ENCODE data around the gene GFOD1.
"Not testable (repeated sequence)": the region's sequence is repeated elsewhere in the genome, so short reads cannot be mapped to it uniquely, and the experiment has no call there.

Gene GFOD1

DNA sequence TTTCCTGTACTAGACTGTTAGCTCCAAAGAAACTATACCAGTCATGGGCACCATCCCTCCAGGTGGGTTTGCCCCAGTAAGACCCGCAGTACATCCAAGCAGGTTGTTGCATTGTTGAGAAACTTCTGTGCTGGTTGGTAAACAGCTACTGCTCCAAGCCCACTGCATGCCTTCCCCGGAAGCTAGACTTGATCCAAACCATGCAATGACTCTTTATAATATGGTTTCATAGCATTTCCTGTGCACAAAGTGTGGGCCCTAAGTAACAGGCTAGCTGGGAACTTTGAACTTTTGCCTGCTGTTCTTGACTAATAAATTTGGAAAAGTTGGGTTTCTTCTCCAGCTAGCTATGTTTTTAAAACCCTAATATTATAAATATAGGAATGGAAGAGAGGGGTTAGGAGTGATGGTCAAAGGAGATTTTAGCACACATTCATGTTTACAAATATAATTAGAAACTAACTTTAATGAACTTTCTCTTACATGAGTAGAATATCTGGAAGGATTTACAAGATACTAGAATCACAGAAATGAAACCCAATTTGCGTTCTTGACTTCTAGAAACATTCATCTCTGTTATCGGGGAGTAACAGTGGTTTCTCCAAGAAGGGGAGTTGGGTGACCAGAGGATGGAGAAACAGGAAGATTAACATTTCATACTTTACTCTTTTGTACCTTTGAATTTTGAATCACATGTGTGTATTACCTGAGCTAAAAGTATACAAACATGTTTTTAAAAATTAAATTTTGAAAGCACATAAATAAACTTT, 51.7 kb downstream of the GFOD1 start:
- Histone ChIP-seq H3K4me3 (no peak overlapping the region), H3K27ac (no peak overlapping the region)
- DNase-seq (ENCODE audit: low spot score) = peak; percentile 7
- TF ChIP-seq, protein P1, sequence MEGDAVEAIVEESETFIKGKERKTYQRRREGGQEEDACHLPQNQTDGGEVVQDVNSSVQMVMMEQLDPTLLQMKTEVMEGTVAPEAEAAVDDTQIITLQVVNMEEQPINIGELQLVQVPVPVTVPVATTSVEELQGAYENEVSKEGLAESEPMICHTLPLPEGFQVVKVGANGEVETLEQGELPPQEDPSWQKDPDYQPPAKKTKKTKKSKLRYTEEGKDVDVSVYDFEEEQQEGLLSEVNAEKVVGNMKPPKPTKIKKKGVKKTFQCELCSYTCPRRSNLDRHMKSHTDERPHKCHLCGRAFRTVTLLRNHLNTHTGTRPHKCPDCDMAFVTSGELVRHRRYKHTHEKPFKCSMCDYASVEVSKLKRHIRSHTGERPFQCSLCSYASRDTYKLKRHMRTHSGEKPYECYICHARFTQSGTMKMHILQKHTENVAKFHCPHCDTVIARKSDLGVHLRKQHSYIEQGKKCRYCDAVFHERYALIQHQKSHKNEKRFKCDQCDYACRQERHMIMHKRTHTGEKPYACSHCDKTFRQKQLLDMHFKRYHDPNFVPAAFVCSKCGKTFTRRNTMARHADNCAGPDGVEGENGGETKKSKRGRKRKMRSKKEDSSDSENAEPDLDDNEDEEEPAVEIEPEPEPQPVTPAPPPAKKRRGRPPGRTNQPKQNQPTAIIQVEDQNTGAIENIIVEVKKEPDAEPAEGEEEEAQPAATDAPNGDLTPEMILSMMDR (IDR thresholded peaks at IDR 0.05) = no peak

DNA sequence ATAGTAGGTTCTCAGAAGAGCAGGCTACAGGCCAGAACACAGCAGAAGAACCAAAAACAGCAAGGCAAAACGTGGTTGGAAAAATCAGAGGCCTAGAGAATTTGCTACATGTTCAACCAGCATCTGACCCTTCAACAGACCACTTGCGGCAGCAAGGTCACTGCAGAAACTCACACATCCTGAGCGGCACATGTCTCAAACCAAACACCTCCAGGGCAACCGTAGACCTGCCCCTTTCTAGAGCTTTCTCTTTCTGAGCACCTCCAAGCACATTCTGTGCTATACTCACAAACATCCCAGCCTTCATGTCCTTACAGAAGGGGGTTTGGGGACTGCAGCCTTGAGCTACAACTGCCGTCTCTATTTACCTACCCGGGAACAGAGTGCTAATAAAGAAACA, 52.6 kb downstream of the GFOD1 start:
- TF ChIP-seq, protein P1 (IDR thresholded peaks at IDR 0.05) = no peak
- H3K27ac ChIP-seq = no peak overlapping the region

DNA sequence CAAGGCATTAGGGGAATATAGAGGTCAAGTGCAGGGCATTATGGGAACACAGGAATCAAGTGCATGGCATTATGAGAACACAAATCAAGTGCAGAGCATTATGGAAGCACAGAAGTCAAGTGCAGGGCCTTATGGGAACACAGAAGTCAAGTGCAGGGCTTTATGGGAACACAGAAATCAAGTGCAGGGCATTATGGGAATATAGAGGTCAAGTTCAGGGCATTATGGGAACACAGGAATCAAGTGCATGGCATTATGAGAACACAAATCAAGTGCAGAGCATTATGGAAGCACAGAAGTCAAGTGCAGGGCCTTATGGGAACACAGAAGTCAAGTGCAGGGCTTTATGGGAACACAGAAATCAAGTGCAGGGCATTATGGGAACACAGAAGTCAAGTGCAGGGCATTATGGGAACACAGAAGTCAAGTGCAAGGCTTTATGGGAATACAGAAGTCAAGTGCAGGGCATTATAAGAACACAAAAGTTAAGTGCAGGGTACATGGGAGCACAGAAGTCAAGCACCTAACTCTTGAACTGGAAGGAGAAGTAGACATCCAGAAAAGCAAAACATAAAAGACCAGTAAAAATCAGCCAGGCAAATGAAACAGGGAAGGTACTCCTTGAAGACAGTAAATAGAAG, 53.1 kb downstream of the GFOD1 start:
- DNase-seq (ENCODE audit: low spot score) = peak; percentile 3
- H3K4me3 ChIP-seq, H3K27ac ChIP-seq: not testable (repeated sequence)

More for the DNA sequence above, 52.6 kb downstream of the GFOD1 start:
- DNase-seq (ENCODE audit: low spot score) = peak; percentile 33
- no peak overlapping the region for H3K4me3 ChIP-seq

DNA sequence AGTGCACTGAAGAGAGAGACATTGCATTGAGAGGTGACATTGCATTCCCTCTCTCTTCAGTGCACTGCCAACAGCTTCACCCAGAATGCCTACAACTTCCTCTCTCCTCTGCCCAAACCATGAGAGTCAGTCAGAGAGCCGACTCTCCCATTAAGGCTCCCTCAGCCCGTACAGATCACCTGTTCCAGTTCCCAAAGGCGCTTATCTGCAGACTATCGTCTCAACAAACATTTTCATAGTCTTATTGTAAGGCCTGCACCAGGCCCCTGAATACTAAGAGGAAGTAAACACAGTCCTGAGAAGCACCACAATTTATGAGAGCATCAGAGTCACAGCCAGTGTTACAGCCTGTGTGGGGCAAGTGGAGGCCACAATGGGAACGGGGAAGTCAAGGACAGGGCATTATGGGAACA, 53.7 kb downstream of the GFOD1 start:
- no peak overlapping the region for H3K4me3 ChIP-seq
- DNase-seq (ENCODE audit: low spot score) = peak; percentile 28
- TF ChIP-seq, protein P1 (IDR thresholded peaks at IDR 0.05) = no peak
- no peak overlapping the region for H3K27ac ChIP-seq

DNA sequence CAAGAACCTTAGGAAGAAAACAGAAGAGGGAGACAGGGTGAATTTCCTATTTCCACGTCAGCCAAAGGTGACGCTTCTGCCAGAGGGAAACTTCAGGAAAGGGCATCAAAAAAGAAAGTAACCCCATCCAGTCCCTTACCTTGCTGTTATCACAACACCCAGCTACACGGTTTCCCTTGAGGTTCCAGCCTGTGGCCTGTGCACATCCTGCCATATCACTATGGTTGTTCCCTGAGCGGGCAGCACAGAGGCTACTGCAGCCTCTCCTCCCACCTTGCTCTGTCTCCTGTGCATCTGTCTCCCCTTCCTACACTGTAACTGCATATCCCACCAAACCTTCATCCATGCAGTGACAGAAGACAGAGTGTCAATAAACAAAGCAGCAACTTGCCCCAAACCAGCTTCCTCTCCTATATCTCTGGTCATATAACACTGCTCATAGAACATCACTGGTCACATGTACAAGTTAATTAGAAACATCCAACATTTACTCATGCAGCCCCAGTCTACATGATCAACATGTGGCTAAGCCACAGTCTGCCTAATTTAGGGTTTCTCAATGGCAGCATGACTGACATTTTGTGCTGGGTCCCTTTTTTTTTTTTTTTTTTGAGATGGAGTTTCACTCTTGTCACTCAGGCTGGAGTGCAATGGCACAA, 54.7 kb downstream of the GFOD1 start:
- DNase-seq (ENCODE audit: low spot score) = peak; percentile 21
- Histone ChIP-seq H3K27ac (no peak overlapping the region), H3K4me3 (no peak overlapping the region)
- TF ChIP-seq, protein P1 (IDR thresholded peaks at IDR 0.05) = no peak

DNA sequence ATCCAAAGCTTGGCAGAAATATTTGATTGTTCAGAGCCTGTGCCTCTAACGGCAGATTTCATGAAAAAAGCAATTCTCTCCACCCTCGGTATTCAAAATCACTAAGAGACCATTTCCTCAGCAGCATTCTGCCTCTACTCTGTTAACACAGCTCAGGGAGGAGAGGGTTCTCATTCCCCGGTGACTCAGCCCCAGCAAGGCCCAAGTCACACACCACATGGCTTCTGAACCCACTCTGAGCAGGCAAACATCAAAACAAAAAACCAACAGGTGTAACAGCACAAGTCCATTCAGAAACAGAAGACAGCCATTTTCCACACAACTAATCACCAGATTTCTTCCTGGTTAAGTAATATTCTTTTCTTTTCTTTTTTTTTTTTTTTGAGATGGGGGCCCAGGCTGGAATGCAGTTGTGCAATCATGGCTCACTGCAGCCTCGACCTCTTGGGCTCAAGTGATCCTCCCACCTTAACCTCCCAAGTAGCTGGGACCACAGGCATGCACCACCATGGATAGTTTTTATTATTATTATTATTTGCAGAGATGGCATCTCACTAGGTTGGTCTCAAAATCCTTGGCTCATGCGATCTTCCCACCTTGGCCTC, 55.4 kb downstream of the GFOD1 start:
- DNase-seq (ENCODE audit: low spot score) = peak; percentile 11
- TF ChIP-seq, protein P1 (IDR thresholded peaks at IDR 0.05) = no peak
- H3K4me3 ChIP-seq = no peak overlapping the region
- H3K27ac ChIP-seq = no peak overlapping the region

DNA sequence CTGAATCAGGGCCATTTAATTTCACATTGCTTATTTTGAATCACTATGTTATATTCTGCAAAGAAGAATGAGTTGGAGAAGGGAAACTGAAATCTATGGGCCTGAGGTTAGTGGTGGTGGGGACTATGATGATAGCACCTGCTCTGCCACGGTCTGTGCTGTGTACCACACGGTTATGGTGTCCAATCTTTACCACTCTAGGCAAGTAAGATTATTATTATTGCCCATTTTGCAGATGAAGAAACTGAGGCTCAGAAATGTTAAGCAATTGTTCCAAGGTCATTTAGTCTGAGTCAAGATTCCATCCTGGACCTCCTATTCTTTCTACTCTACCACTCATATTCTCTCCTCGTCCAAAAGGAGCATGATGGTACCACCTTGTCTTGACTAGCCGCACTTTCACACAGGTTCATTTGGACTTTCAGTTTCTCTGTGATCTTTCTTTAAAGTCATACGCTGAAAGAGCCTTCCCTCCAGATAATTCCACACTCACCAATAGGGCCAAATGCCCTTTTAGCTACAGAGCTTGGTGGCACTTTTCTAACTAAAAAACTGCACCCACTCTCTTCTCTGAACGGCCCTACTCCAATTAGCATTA, 56.2 kb downstream of the GFOD1 start:
- peak; percentile 7 for DNase-seq (ENCODE audit: low spot score)
- Histone ChIP-seq H3K27ac (no peak overlapping the region), H3K4me3 (no peak overlapping the region)
- TF ChIP-seq, protein P1 (IDR thresholded peaks at IDR 0.05) = no peak
